HFF-Myc (cell line): ENCODE results near the gene AQP12A.
"Not testable (repeated sequence)": the region's sequence is repeated elsewhere in the genome, so short reads cannot be mapped to it uniquely, and the experiment has no call there.

Experiments used
- DNase-seq: peaks from one replicate; pipeline ENCODE4 v3.0.0-alpha.2; 2011; ENCODE audit warnings: low read depth; ENCODE audit errors: extremely low read depth
- H3K4me3 ChIP-seq: replicated peaks from 2 replicates; pipeline ENCODE4 v1.5.1; 2011; ENCODE audit warnings: low read depth, mild to moderate bottlenecking, control low read depth, low read length
- TF ChIP-seq, protein P1 (sequence below): IDR thresholded peaks from 2 replicates; pipeline ENCODE4 v1.5.1; 2012; ENCODE audit warnings: mild to moderate bottlenecking, low read depth, low read length, control low read depth; ENCODE audit errors: missing control alignments

Gene AQP12A

GRCh38 chr2:240682431-240683224, 9.0 kb upstream of the AQP12A start, which contains the start of gene AQP12B:
TSS of gene AQP12B (minus strand) at chr2:240682885. CDS start at chr2:240682837, 48 bp downstream.
- DNase-seq, H3K4me3 ChIP-seq: not testable (repeated sequence)

GRCh38 chr2:240683329-240683979, 8.2 kb upstream of the AQP12A start:
- DNase-seq: not testable (repeated sequence)

DNA sequence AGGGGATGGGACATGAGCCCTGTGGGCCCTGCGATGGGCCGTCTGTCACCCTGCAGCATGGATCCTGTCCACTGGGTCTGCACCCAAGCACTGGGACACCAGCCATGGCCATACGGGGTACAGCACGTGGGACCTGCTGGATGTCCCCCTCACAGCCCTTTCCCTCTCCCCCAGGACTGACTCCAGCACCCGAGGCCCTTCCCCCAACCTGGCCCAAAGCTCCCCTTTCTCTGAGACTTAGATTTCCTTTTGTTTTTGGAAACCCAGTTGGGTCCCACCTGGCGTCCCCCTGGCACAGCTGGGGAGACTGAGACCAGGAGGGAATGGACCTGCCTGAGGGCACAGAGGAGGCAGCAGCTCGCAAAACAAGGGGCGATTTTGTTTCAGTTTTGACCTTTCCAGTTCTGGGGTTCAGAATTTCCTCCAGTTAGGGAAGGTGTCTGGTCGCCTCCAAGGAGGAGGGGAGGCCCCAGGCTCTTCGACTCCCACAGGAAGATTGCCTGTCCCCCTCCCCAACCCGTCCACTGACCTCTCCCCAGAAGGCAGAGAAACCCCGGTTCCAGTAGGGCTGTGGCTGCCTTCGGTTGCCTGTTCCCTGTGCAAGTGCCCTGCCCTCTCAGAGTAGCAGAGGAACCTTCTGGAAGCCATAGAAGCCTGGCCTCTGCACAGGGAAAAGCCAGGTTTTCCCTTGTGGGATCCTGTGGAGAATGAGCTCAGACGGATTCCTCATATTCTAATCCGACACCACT, 7.5 kb upstream of the AQP12A start:
- DNase-seq, H3K4me3 ChIP-seq: not testable (repeated sequence)

More at GRCh38 chr2:240683329-240683979, 8.2 kb upstream of the AQP12A start:
- not testable (repeated sequence) for H3K4me3 ChIP-seq

- H3K4me3 ChIP-seq: no peak overlapping the region
- TF ChIP-seq, protein P1, sequence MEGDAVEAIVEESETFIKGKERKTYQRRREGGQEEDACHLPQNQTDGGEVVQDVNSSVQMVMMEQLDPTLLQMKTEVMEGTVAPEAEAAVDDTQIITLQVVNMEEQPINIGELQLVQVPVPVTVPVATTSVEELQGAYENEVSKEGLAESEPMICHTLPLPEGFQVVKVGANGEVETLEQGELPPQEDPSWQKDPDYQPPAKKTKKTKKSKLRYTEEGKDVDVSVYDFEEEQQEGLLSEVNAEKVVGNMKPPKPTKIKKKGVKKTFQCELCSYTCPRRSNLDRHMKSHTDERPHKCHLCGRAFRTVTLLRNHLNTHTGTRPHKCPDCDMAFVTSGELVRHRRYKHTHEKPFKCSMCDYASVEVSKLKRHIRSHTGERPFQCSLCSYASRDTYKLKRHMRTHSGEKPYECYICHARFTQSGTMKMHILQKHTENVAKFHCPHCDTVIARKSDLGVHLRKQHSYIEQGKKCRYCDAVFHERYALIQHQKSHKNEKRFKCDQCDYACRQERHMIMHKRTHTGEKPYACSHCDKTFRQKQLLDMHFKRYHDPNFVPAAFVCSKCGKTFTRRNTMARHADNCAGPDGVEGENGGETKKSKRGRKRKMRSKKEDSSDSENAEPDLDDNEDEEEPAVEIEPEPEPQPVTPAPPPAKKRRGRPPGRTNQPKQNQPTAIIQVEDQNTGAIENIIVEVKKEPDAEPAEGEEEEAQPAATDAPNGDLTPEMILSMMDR: no peak
- DNase-seq: no peak
Observed at GRCh38 chr2:240685771-240686371, 5.8 kb upstream of the AQP12A start.

DNA sequence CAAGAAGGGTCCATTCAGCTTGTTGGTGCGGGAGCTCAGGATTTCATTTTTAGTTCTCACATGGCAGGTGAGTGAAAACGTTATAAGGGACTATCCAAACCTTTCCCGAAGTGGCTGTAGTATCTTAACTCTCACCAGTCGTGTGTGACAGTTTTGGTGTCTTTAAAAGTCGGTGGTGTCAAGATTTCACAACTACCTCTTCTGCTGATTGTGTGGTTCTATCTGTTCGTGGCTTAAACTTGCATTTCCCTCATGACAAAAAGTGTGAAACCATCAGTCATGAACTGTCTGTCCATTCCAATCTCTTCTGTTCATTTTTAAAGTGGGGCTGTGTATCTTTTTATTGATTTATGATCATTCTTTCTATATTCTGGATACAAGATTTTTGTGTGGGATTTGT, 5.2 kb upstream of the AQP12A start:
- TF ChIP-seq, protein P1: no peak
- no peak overlapping the region for H3K4me3 ChIP-seq
- DNase-seq: no peak

DNA sequence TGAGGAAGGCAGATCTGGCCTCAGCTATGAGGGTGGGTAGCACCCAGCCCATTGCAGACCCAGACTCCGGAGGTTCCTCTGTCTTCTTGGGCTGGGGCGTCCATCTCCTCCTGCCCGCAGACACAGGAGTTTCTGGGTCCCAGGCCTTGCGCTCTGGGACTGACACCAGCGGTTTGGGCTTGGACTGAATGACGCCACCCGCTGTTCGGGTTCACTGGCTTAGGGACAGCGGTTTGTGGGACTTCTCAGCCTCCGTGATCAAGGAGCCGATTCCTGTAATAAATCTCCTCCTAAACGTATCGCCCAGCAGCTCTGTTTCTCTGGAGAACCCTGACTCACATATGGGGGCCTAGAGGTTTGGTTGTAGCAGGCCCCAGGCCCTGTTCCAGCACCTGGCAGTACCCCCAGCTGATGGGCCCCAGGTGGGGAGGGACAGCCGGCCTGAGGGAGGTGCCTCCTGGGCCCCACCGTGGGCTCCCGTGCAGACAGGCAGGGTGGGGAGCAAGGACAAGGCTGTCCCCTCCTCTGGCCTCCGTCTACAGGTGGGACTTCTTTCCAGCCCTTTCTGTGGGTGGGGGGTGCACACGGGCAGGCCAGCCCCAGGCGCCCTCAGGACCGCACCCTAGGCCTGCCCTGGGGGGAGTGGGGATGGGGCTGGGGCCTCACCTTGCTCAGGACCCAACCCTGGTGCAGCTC, 4.5 kb upstream of the AQP12A start:
- no peak overlapping the region for H3K4me3 ChIP-seq
- TF ChIP-seq, protein P1: no peak
- DNase-seq: no peak

GRCh38 chr2:240687741-240688552, 3.7 kb upstream of the AQP12A start:
- TF ChIP-seq, protein P1: no peak
- DNase-seq: no peak
- H3K4me3 ChIP-seq: no peak overlapping the region
